Measurements from ENCODE around the gene NOC2L.

DNA sequence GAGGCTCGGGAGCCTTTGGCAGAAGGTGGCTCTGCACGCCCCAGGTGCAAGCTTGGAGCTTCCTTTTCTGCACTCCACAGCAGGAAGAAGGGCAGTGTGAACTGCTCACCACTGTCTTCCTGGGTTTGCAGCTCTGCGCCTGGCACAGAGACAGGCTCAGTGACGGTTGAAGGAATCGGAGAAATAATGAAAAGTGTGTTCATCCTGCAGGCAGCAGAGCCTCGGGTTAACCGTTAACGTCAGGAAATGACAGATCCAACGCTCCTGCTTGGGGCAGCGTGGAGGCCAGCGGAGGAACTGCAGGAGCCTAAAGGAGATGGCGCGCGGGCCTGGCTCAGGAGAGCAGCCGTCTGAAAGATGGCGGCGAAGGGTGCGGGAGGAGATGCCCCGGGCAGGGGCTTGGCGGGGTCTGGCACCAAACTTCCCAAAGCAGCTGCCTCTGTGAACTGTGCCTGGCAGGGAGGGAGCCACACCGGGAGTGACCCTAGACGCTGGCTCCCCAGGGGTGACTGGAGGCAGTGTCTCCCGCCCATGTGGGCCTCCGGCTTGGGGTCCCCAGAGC, 46.2 kb downstream of the NOC2L start:
- TF ChIP-seq POLR2AphosphoS5 (IDR thresholded peaks at IDR 0.05), result no peak
- TF ChIP-seq POLR2A (IDR thresholded peaks at IDR 0.05), result no peak
- TF ChIP-seq CTCF (IDR thresholded peaks at IDR 0.05), result peak in 1 of 6 experiments; percentile 29
- no peak for TF ChIP-seq EP300 (IDR thresholded peaks at IDR 0.05)
